Osteocyte (in vitro differentiated cells): Measurements from ENCODE around the gene DAPK1. TPM values are rescaled to one million over a fixed set of nuclear protein-coding genes. Genes with fewer than 3 reads are reported as not detected.
A peak's percentile ranks its signal among the peaks of the same experiment; 100 is the strongest.

Experiments
- DNase-seq: peaks from one replicate; pipeline ENCODE4 v3.0.0; 2021; ENCODE audit warnings: mixed read lengths; ENCODE audit not compliant: unreplicated experiment; ENCODE audit errors: extremely low spot score
- H3K27ac Mint-ChIP-seq: one replicate; pipeline ENCODE4 v1.8.0; 2021; ENCODE audit warnings: mild to moderate bottlenecking, mixed read lengths; ENCODE audit not compliant: unreplicated experiment
- H3K27me3 Mint-ChIP-seq: one replicate; pipeline ENCODE4 v1.8.0; 2021; ENCODE audit warnings: mixed read lengths; ENCODE audit not compliant: unreplicated experiment
- H3K36me3 Mint-ChIP-seq: one replicate; pipeline ENCODE4 v1.8.0; 2021; ENCODE audit warnings: mixed read lengths; ENCODE audit not compliant: unreplicated experiment
- H3K4me1 Mint-ChIP-seq: one replicate; pipeline ENCODE4 v1.8.0; 2021; ENCODE audit warnings: mixed read lengths; ENCODE audit not compliant: unreplicated experiment
- H3K4me3 Mint-ChIP-seq: one replicate; pipeline ENCODE4 v1.8.0; 2021; ENCODE audit warnings: mild to moderate bottlenecking, moderate library complexity, mixed read lengths; ENCODE audit not compliant: unreplicated experiment
- H3K9me3 Mint-ChIP-seq: one replicate; pipeline ENCODE4 v1.8.0; 2021; ENCODE audit warnings: mixed read lengths; ENCODE audit not compliant: unreplicated experiment
- CTCF ChIP-seq: fragments of 200-600 bp; sonication (generic); IDR thresholded peaks from 2 replicates; pipeline ENCODE4 v1.5.0; 2021; ENCODE audit warnings: antibody characterized with exemption, mild to moderate bottlenecking, moderate library complexity
- total RNA-seq: library from RNA; stranded (reverse); gene quantifications from 2 replicates; pipeline ENCODE4 v1.2.1, GENCODE V29; 2021

Gene DAPK1
- total RNA-seq, 1 donor from 2014 or later, result 304 TPM

DNA sequence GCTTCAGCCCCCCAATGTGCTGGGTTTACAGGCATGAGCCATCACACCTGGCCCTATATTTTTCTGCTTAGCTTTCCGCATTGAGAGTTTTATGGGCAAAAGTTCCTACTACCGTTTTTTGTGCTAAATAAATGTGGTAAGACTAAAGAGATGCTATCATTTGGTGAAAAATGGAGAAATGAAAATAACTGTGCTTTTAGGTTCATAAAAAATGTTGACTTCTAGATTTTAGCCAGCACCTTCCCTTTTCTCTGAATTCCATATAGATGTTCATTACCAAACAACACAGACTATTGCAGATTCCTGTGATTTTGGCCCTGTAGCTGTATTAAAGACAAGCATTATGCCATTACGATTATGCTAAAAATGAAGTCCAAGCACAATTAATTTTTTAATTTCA is 156.3 kb downstream of the DAPK1 start:
- no peak overlapping the region for H3K27ac Mint-ChIP-seq
- H3K4me1 Mint-ChIP-seq, result peaks cover 26% of the 10 kb centered on the region
- H3K9me3 Mint-ChIP-seq, result no peaks in the 10 kb centered on the region
- H3K27me3 Mint-ChIP-seq, result no peaks in the 10 kb centered on the region
- DNase-seq, result no peak
- peaks cover 56% of the 10 kb centered on the region for H3K36me3 Mint-ChIP-seq
- no peak overlapping the region for H3K4me3 Mint-ChIP-seq
- TF ChIP-seq CTCF, result no peak

- DNase-seq, result peak; percentile 42
- Mint-ChIP-seq H3K27ac (peak overlapping the region; percentile 92), H3K27me3 (no peaks in the 10 kb centered on the region), H3K36me3 (peaks cover 53% of the 10 kb centered on the region), H3K4me3 (no peak overlapping the region), H3K4me1 (peaks cover 26% of the 10 kb centered on the region), H3K9me3 (no peaks in the 10 kb centered on the region)
- TF ChIP-seq CTCF, result no peak
Observed at GRCh38 chr9:87655731-87656130, 158.1 kb downstream of the DAPK1 start.

DNA sequence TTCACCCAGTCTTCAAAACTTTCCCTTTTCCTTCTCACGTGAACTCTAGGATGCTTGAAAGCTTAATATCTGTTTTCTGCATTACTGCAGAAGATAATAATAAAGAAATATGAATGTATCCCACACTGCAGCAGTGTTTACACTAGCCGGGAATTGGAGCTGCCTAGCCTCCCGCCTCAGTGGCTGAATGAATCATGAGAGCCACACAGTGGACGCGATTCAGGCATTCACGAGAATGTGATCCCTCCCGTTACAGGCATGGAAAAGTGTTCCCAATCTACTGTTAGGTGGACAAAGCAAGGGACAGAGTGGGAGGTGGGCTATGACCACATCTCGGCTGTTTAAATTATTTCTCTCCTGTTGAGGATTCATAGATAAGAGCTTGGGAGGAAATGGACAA is 158.8 kb downstream of the DAPK1 start:
- Mint-ChIP-seq H3K9me3 (no peaks in the 10 kb centered on the region), H3K27me3 (no peaks in the 10 kb centered on the region), H3K36me3 (peaks cover 48% of the 10 kb centered on the region), H3K4me1 (peaks cover 28% of the 10 kb centered on the region), H3K4me3 (peak overlapping the region; percentile 41), H3K27ac (peak overlapping the region; percentile 92)
- peak; percentile 52 for TF ChIP-seq CTCF
- no peak for DNase-seq

DNA sequence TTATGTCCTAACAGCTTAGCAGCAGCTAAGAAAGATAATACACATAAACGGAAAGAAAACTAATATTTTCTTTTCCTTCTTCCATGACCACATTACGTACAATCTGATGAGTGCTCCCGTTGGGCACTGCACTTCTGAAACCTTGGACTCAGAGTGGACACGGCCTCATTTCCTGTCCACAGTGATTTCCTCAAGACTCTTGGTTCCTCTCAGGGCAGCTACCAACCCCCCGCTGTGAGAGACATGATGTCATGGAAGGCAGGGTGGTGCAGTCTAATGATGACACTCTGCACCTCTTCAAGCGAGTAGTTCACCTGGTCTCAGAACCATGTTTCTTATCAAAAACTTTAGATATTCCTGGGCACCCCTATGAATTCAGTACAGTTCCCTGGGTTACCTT is 159.5 kb downstream of the DAPK1 start:
- TF ChIP-seq CTCF, result no peak
- no peaks in the 10 kb centered on the region for H3K27me3 Mint-ChIP-seq
- H3K4me1 Mint-ChIP-seq, result peaks cover 35% of the 10 kb centered on the region
- DNase-seq, result no peak
- no peaks in the 10 kb centered on the region for H3K9me3 Mint-ChIP-seq
- H3K27ac Mint-ChIP-seq, result peak overlapping the region; percentile 92
- H3K36me3 Mint-ChIP-seq, result peaks cover 54% of the 10 kb centered on the region
- no peak overlapping the region for H3K4me3 Mint-ChIP-seq

DNA sequence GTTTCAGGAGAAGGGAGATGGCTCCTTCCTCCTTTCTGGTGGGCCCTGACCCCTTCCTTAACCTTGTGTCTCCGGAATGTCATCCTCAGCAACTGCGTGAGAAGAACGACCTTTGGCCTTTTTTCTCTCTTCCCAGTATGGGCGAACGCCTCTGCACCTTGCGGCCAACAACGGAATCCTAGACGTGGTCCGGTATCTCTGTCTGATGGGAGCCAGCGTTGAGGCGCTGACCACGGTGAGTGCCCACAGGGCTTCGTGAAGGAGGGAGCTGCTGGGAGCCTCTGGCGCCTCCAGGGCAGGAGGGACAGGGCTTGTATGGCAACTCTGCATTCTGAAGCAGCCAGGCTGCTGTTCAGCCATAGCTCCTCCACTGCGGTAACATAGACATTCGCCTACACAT is 160.2 kb downstream of the DAPK1 start:
- peak overlapping the region; percentile 39 for H3K27ac Mint-ChIP-seq

More for the DNA sequence above, 160.2 kb downstream of the DAPK1 start:
- no peak for TF ChIP-seq CTCF
- Mint-ChIP-seq H3K4me3 (no peak overlapping the region), H3K4me1 (peaks cover 42% of the 10 kb centered on the region), H3K27me3 (no peaks in the 10 kb centered on the region), H3K9me3 (no peaks in the 10 kb centered on the region), H3K36me3 (peaks cover 54% of the 10 kb centered on the region)
- DNase-seq, result no peak
